GM18505 (cell line): ENCODE data around the gene DCAF12L2.
"Not testable (repeated sequence)": the region's sequence is repeated elsewhere in the genome, so short reads cannot be mapped to it uniquely, and the experiment has no call there.

Experiments used
- ATAC-seq: cut with Tn5 transposase; IDR thresholded peaks from one replicate; pipeline ENCODE4 v1.9.1; 2021; ENCODE audit not compliant: unreplicated experiment
- POLR2A ChIP-seq: IDR thresholded peaks from 4 replicates; pipeline ENCODE4 v1.6.1; 2011; ENCODE audit warnings: borderline replicate concordance; ENCODE audit not compliant: insufficient read depth, insufficient read length; ENCODE audit errors: extremely low read depth

DCAF12L2 gene

GRCh38 chrX:126165721-126166461, at the start of gene DCAF12L2:
DCAF12L2 (minus strand) TSS chrX:126166289; CDS start chrX:126165924, 365 bp downstream.
- ATAC-seq, result no peak
- no peak for TF ChIP-seq POLR2A

GRCh38 chrX:126190888-126191287, 24.8 kb upstream of the DCAF12L2 start:
- ATAC-seq, result not testable (repeated sequence)

GRCh38 chrX:126177133-126177840, 11.2 kb upstream of the DCAF12L2 start:
- no peak for TF ChIP-seq POLR2A

GRCh38 chrX:126170720-126171119, 4.6 kb upstream of the DCAF12L2 start:
- TF ChIP-seq POLR2A, result no peak
- ATAC-seq, result no peak

More at GRCh38 chrX:126177133-126177840, 11.2 kb upstream of the DCAF12L2 start:
- ATAC-seq, result no peak

- no peak for TF ChIP-seq POLR2A
- no peak for ATAC-seq
Observed at GRCh38 chrX:126167560-126167959, 1.5 kb upstream of the DCAF12L2 start.

GRCh38 chrX:126165401-126165720, 728 bp downstream of the DCAF12L2 start:
- no peak for ATAC-seq

GRCh38 chrX:126164689-126165400, 1.2 kb downstream of the DCAF12L2 start:
- ATAC-seq, result no peak
- TF ChIP-seq POLR2A, result no peak

More at GRCh38 chrX:126165401-126165720, 728 bp downstream of the DCAF12L2 start:
- no peak for TF ChIP-seq POLR2A

- no peak for TF ChIP-seq POLR2A
- no peak for ATAC-seq
Observed at GRCh38 chrX:126164226-126164625, 1.9 kb downstream of the DCAF12L2 start.

- no peak for ATAC-seq
- no peak for TF ChIP-seq POLR2A
Observed at GRCh38 chrX:126141014-126141413, 25.1 kb downstream of the DCAF12L2 start.

- ATAC-seq, result no peak
Observed at GRCh38 chrX:126137899-126138298, 28.2 kb downstream of the DCAF12L2 start.

GRCh38 chrX:126124721-126125120, 41.4 kb downstream of the DCAF12L2 start:
- no peak for TF ChIP-seq POLR2A
- no peak for ATAC-seq

More at GRCh38 chrX:126137899-126138298, 28.2 kb downstream of the DCAF12L2 start:
- TF ChIP-seq POLR2A, result no peak
